HG03571 (cell line): ENCODE data around the gene FUT2.

Experiments
- ATAC-seq: cut with Tn5 transposase; IDR thresholded peaks from one replicate; pipeline ENCODE4 v1.9.1; 2021; ENCODE audit not compliant: unreplicated experiment

FUT2 gene

GRCh38 chr19:48724796-48725753 lies 29.3 kb downstream of the FUT2 start:
- ATAC-seq = no peak

- ATAC-seq = no peak
These were observed 30.8 kb downstream of the FUT2 start for GRCh38 chr19:48726556-48726955.

- no peak for ATAC-seq
These were observed 33.3 kb downstream of the FUT2 start for GRCh38 chr19:48728911-48729664.

GRCh38 chr19:48731452-48731851 lies 35.7 kb downstream of the FUT2 start:
- no peak for ATAC-seq

DNA sequence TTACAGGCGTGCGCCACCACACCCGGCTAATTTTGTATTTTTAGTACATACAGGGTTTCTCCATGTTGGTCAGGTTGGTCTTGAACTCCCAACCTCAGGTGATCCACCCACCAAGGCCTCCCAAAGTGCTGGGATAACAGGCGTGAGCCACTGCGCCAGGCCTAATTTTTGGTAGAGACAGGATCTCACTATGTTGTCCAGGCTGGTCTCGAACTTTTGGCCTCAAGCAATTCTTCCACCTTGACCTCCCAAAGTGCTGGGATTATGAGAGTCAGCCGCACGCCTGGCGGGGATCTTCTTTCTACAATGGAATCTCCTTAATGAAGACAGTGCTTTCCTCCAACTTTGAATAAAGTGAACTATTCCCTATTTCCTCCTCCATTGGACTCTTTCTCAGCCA lies 38.9 kb downstream of the FUT2 start:
- no peak for ATAC-seq

DNA sequence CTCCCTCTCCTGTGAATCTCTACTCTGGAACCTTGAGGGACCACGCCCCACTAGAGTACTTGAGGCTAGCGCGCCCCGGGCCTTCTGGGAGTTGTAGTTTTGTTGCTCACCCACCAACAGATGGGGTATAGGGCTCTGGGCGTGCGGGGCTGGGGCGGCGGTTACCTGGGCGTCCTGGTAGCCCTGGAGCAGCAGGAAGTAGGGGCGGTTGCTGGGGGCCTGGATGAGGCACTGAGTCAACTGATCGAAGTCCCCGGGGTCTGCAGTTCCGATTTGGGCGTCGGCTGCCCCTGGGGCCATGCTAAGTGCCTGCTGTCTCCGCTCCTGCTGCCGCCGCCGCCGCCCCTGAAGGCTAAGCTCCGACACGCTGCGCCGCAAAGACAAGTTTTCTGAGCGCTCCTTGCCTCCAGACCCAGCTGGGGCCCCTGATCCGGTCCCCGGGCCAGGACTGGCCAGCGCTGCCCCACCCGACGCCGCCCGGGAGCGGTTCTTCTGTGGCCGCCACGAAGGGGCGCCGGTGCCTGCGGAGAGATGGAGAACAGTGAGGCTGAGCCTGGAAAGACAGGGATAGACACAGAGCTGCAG lies 39.4 kb downstream of the FUT2 start:
- no peak for ATAC-seq

DNA sequence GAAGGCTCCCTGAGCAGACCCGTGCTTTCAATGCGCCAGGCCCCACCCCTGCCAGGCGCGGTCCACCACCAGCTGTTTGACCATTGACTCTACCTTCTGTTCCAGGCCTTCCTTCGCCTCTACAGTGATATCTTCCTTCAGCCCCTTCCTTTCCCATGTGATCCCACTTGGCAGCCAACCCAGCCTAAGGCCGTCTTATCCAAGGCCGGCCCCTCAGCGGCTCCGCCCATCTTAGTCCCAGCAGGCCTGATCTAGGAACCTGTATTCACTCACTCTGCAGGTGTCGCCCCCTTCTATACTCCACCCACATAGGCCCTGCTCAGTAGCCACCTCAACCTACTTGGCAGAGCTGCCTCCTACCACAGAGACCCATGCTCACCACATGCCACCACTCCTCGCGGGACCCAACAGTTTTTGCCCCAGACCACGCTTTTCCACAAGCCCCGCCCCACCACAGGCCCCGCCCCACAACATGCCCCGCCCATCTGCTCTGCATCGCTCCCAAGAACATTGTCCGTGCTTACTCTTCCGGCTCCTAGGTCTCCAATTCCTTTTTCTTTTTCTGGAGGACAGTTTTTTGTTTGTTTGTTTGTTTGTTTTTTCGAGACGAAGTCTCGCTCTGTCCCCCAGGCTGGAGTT lies 41.7 kb downstream of the FUT2 start:
- ATAC-seq = no peak

- no peak for ATAC-seq
These were observed 43.0 kb downstream of the FUT2 start for GRCh38 chr19:48738557-48739403.

DNA sequence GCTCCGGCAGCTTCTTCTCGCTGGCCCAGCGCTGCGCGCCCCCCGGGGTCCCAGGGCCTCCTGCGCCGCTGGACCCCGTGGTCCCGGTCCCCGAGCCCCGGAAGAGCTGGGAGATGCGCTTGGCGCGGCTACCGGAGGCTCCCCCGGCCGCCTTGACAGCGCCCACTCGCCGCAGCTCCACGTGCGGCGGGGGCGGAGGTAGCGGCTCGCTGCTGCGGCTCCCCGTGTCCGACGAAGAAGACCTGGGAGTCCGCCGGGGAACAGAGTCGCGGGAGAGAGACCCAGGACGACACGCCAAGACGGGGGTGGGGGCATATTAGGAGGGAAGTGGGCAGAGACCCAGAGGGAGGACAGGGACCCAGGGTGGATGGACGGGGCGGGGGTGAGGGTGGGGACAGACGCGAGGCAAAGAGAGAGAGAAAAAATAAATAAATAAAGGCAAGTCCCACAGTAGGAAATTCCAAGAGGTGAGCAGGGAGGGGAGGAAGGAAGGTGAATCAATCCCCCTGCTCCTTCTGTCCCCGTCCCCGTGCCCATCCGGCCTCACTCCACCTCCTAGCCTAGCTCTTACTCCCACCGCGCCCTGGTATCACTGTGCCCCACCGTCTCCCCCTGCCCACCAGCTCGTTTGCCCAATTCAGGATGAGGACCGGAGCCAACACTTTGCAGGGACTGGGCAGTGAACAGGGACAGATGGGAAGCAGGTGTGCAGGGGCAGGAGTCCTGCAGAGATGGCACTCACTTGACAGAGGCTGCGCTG lies 43.8 kb downstream of the FUT2 start:
- no peak for ATAC-seq

DNA sequence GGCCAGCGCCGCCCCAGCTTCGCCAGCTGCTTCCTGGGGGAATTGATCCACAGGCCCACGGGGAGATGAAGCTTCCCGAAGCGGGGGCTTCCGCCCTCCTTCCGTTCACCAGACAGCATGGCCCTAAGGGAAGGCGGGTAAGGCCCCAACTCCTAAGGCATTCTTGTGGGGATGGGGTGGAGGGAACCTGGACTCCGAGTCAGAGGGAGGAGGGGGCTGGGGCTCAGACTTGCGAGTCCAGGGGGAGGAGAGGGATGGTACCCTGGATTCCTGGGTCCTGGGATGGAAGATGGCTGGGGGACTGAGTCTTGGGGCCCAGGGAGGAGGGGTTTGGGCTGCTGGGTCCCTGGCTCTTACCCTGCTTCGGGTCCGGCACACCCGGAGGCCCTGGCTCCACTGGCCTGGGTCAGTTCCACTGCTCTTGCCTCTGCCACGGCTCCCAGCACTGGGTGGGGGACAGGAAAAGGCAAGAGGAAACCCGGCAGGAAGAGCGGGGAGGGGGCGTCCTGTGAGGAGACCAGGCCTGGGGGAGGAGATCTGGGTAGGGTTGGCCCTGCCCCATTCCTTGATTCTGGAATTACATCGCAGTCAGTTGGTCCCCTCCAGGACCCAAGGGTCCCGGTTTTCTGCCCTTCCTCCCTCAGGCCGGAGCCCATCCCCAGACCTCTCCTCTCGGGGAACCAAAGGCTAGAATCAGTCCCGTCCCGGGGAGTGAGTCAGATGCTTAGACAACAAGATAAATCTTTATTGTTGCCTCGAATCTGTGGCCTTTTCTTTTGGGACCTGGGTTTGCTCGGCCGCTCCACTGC lies 44.6 kb downstream of the FUT2 start, which contains the start of gene RASIP1:
Gene RASIP1 (minus strand): TSS at position 447 of the 809 bp plus-strand sequence. CDS start 328 bp downstream, at position 119.
- ATAC-seq = no peak

DNA sequence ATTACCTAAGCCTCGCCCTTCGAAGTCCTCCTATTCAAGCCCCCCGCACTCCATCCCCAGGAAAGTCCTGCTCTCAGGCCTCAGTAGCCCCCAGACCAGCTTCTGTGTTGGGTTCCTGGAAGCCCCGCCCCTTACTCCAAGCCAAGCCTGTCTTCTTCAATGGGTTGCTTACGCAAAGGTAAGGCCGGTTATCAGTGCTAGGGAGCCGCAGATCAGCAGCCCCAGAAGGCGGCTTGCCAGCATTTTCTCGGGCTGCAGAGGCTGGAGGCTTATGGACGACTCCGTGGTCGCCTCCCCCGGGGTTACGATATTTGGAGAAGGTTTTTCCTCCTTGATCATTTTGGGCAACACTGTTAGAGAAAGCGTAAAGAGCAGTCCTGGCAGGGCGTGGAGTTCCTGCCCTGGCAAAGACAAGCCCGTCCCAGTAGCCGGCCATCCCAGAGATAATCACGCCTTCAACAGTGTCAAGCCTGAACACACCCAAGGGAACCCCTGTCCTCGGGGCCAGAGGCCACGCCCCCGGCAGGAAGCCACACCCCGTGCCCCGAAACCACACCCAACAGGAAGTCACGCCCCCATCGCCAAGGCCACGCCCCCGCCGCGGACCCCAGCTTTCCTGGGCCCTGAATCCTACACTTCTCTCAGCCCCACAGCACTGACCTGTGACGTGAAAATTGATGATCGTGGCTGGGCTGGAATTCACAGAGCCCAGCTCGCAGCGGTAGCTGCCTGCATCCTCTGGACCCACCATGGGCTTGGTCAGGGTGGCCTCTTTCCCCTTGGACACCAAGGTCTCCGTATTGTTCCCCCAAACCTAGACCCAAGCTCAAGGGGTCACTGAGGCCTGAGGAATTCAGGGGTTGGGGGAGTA lies 45.6 kb downstream of the FUT2 start:
- no peak for ATAC-seq

DNA sequence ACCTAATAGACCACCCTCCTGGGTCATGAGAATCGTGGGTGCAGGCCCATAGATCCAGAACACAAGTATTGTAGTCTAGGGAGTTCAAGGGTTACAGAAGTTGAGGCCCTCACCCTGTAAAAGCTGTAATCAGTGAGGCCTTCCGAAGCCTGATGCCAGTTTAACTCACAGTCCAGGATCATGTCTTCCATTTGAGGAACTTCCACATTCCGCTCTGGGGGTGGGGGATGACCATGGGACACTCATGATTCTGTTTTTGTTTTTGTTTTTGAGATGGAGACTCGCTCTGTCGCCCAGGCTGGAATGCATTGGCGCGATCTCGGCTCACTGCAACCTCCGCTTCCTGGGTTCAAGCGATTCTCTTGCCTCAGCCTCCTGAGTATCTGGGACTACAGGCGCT lies 46.3 kb downstream of the FUT2 start:
- ATAC-seq = no peak

- no peak for ATAC-seq
These were observed 49.6 kb downstream of the FUT2 start for GRCh38 chr19:48745208-48745995.

DNA sequence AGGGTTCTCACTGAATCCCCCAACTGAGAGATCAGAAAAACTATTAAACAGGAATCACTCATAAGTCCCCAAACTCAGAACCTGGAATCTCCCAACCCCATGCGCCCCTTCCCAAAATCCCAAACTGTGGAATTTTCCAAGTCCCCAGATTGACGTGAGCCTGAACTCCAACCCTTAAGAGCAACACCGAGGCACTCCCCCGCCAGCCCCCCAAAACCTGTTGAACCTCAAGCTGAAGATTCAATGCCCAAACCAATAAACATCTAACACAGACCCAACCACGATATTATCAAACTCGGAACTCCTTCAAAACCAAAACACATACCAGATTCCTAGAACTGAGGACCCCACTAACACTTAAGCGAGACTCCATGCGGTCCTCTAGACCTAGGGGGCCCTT lies 50.3 kb downstream of the FUT2 start:
- ATAC-seq = no peak

- no peak for ATAC-seq
These were observed 51.2 kb downstream of the FUT2 start, which contains the start of gene IZUMO1 for GRCh38 chr19:48746738-48747575. IZUMO1 (minus strand) TSS chr19:48746909; CDS start chr19:48745859, 1,050 bp downstream.
